Measurements from ENCODE around the gene SHISAL1.
"Not testable (repeated sequence)": the region's sequence is repeated elsewhere in the genome, so short reads cannot be mapped to it uniquely, and the experiment has no call there.

The SHISAL1 gene

GRCh38 chr22:44325718-44326490 lies 13.2 kb upstream of the SHISAL1 start:
- no peak for DNase-seq

DNA sequence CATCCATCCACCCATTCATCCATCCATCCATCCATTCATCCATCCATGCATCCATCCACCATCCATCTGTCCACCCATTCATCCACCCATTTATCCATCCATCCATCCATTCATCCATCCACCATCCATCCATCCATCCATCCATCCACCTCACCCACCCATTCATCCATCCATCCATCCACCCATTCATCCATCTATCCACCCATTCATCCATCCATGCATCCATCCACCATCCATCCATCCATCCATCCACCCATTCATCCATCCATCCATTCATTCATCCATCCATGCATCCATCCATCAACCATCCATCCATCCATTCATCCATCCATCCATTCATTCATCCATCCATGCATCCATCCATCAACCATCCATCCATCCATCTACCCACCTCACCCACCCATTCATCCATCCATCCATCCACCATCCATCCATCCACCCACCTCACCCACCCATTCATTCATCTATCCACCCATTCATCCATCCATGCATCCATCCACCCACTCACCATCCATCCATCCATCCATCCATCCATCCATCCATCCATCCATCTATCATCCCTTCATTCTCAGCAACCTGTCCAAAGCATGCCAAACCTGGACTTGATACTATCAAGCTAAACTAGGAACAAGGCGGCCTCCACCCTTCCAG lies 10.5 kb upstream of the SHISAL1 start:
- DNase-seq, result not testable (repeated sequence)

DNA sequence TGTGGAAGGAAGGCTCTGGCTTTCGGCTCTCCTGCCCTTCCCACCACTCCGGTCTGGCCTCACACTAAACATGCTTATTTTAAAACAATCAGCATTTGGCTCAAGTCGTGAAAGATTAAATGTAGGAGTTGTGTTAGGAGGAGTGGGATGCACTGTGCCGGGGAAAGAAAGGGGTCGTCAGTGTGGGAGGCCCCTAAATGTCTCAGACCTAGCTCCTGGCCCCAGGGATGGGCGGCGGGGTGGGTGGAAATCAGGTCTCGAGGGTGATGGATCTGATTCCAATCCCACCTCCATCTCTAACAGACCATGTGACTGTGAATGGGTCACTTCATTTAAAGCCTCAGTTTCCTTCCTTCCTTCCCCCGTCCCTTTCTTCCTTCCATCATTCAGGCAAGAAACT lies 6.9 kb upstream of the SHISAL1 start:
- no peak for DNase-seq

GRCh38 chr22:44318751-44319150 lies 6.0 kb upstream of the SHISAL1 start:
- DNase-seq, result no peak

DNA sequence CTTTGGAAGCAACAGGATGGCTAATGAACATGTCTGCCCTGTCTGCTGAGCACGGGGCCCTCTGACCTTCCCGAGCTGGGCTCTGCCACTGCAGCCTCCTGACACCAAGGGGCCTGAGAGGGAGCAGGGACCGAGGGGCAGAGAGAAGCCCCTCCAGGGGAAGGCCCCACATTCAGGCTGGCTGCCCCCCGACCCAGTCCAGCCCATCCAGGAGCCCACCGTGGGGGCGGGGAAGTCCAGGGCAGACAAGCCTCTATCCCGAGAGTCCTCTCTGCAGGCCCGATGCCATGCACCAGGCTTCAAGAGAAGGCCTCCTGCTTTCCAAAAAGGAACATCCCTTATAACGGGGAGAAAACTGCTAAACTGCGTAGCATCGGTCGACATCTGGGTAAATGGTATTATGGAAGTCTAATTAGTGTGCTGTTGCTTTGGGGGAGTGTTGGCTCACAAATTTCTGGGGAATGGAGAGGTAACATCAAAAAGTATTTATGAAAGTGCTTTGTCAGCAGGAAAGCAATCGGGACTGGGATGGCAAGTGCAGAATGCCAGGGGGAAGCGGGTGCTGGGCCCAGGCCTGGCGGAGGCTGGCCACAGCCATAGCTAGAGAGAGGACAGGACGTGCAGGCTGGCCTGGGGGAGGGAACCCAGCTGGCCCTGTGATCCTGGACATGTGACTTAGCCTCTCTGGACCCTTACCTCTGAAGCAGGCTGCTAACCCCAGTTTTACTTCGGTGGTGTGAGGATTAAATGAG lies 5.3 kb upstream of the SHISAL1 start:
- no peak for DNase-seq

DNA sequence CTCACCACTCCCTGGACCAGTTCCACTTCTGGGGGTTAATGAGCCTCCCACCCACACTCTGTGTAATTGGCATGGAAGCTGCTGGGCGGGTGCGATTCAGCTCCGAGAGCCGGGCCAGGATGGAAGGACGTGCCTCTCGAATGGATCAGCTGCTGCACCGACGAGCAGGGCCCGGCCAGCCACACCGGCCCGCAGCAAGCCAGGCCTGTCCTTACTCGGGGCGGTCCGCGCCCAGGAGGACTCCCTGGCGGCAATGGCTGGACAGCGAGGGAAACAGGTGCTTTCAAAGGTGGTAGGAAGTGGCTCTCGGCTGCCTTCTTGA lies 4.3 kb upstream of the SHISAL1 start:
- no peak for DNase-seq

- DNase-seq, result no peak
Measured at GRCh38 chr22:44316393-44317122, 3.8 kb upstream of the SHISAL1 start.

DNA sequence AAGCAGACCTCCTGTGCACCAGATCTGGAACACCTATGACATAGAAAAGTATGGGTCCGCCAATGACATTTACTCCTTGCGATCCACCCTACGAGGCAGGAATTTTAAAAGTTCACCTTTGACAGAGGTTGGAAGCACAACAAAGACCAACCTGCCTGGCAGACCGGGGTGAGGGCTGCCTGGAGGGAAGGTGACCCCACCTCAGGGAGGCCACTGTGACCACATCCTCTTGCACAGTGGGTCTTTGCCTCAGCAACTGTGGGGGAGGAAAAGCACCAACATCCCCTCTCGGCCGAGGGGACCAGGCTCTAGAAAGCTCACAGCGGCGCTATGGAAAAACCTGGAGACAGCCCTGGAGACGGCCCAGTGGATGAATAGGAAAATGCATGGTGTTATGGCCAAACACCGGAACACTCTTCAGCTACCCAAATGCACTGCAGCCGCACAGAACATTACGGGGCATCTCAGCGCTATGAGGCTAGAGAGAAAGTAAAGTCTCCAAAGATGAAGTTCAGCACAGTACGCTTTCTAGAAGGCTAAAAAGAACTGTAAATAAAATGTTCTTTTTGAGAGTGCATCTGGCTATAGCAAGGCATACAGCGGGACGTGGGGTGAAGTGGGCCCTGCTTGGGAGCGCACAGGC lies 1.8 kb upstream of the SHISAL1 start:
- DNase-seq, result no peak

DNA sequence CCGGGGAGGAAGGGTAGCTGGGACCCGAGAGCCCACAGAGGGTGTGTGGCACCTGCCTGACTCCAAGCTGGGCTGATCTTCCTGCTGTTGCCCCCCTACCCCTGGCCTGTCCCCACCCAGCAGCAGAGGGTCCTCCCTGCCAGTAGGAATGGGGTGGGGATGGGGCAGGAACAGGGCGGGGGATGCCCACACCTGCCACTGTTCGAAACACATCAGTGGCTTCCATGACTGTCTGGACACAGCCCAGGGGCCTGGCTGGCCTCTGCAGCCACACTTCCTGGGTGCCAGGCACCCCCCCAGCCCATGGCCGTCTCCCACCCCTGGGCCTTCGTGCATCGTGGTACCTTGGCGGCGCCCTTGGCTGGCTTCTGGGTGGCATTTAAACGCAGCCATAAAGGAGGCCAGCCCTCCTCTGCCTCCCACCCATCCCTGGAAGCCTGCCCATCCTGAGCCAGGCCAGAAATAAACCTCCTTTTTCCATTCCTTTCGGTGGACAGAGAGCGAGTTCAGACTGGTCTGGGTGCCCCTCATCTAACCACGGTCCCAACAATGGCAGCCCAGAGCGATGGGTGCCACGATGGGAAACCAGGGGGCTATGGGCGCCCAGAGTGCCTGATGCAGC lies 745 bp upstream of the SHISAL1 start:
- no peak for DNase-seq

DNA sequence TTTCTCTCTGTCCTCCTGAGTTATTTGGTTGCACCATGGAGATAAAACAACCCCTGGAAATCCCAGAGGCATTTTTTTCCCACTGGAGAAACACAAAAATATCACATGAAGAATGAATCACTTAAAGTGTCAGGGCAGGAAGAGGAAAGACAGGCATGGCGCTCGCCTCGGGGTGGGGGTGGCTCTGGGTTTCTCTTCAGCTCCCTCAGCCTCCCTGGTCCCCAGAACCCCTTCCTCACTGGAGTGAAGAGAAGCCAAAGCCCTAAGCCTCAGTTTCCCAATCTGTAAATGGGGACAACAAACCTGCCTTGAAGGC lies 938 bp downstream of the SHISAL1 start:
- no peak for DNase-seq

GRCh38 chr22:44311104-44311854 lies 1.5 kb downstream of the SHISAL1 start:
- DNase-seq, result no peak

GRCh38 chr22:44309647-44310046 lies 3.1 kb downstream of the SHISAL1 start:
- no peak for DNase-seq

GRCh38 chr22:44309137-44309536 lies 3.6 kb downstream of the SHISAL1 start:
- no peak for DNase-seq

GRCh38 chr22:44307509-44308169 lies 5.1 kb downstream of the SHISAL1 start:
- DNase-seq, result no peak

GRCh38 chr22:44305888-44306287 lies 6.9 kb downstream of the SHISAL1 start:
- DNase-seq, result no peak

DNA sequence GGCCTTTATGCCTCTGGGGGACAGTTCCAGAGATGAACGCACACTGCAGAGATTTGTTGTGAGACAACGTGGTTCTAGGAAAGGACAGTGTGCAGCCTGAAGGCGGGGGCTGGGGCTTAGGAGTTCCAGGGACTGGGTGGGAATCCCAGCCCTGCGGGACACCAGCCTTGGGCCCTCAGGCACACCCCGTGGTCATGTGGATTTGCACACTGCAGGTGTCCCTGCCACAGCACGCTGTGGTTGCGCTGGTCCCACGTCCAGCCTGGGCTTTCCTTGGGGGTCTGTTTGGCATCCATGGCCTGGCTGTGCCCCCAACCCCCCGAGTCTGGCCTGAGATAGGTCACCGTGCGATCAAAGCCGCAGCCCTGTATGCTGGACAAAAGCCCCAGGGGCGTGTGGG lies 7.3 kb downstream of the SHISAL1 start:
- DNase-seq, result no peak

- no peak for DNase-seq
Measured at GRCh38 chr22:44304911-44305310, 7.8 kb downstream of the SHISAL1 start.

- no peak for DNase-seq
Measured at GRCh38 chr22:44304354-44304753, 8.4 kb downstream of the SHISAL1 start.

- not testable (repeated sequence) for DNase-seq
Measured at GRCh38 chr22:44302363-44302762, 10.4 kb downstream of the SHISAL1 start.

- no peak for DNase-seq
Measured at GRCh38 chr22:44301039-44301438, 11.7 kb downstream of the SHISAL1 start.

DNA sequence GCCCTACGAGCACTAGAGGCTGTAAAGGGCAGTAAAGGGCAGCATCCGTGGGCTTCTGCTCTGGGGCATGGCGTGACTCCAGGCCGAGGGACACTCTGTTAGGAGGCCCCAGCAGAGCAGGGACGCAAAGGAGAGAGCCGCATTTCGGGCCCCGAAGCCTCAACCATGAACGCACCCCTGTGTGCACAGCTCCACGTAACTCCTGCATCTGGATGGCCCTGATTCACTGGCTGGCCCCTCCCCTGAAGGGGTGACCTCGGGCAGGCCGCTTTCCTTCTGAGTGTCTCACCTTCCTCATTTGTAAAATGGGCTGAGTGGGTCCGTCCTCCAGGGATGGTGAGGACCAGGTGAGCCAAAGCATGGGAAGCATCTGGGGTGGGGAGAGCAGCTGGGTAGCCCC lies 13.6 kb downstream of the SHISAL1 start:
- no peak for DNase-seq
